Measurements from ENCODE around the gene AUTS2.

The AUTS2 gene

DNA sequence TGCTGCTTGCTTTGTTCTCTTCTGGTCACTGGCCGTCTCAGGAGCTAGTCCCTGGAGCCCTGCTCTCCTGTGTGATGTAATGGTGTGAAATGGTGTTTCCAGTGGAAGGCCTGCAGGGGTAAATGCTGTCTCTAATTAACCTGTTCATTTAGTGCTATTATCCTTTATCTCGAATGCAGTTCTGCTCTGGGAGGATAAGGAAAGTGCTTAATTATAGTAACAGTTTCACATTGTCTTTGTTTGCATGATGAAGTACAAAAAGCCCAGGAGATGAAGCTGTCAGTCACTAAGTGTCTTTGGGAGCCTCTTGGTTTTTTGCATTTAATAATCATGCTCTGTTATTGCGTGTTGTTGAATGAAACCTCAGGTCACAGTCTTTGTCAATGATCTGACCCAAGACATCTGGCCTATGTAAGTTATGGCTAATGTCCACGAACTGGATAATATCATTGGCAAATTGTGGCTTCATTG lies 778.3 kb downstream of the AUTS2 start:
- DNase-seq = no peak

DNA sequence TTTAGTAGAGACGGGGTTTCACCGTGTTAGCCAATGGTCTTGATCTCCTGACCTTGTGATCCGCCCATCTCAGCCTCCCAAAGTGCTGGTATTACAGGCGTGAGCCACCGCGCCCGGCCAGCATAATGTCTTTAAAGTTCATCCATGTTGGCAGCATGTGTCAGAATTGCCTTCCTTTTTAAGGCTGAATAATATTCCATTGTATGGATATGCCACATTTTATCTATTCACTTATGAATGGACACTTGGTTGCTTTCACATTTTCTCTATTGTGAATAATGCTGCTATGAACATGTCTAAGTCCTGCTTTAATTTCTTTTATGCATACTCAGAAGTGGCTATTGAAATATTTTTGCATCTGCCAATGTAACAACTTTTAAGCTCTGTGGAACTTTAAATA lies 779.7 kb downstream of the AUTS2 start:
- DNase-seq = no peak

DNA sequence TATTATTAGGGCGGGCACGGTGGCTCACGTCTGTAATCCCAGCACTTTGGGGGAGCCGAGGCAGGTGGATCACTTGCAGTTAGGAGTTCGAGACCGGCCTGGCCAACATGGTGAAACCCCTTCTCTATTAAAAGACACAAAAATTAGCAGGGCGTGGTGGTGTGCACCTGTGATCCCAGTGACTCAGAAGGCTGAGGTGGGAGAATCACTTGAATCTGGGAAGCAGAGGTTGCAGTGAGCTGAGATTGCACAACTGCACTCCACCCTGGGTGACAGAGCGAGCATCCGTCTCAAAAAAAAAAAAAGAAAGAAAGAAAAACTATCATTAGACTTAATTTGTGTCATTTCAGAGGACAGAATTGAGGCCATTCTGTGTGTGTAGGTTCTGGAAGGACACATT lies 780.9 kb downstream of the AUTS2 start:
- no peak for DNase-seq

DNA sequence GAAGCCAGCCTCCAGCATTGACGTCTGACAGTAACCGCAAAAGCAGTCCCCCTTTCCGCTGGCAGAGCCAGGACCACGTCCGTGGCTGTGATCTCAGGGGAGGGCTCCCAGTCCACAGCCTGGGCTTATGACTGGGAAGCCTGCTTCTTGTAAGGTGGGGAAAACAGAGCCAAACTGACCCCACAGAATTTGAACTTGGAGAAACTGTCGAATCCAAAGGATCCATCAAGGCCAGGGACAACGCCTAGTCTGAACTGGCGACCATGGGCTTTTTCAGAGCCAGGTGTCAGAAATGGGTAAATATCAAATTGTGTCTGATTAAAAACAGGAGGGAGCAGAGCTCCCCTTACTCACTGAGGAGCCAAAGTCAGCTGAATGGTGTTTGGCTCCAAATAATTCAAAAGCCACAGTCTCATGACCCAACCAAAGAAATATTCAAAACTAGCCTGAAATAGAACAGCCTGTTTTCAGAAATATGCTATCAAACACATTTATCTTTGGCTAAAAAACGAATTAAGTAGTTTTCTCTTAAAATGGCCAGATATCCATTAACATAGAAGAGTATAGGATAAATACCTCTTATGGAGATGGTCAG lies 782.2 kb downstream of the AUTS2 start:
- no peak for DNase-seq

DNA sequence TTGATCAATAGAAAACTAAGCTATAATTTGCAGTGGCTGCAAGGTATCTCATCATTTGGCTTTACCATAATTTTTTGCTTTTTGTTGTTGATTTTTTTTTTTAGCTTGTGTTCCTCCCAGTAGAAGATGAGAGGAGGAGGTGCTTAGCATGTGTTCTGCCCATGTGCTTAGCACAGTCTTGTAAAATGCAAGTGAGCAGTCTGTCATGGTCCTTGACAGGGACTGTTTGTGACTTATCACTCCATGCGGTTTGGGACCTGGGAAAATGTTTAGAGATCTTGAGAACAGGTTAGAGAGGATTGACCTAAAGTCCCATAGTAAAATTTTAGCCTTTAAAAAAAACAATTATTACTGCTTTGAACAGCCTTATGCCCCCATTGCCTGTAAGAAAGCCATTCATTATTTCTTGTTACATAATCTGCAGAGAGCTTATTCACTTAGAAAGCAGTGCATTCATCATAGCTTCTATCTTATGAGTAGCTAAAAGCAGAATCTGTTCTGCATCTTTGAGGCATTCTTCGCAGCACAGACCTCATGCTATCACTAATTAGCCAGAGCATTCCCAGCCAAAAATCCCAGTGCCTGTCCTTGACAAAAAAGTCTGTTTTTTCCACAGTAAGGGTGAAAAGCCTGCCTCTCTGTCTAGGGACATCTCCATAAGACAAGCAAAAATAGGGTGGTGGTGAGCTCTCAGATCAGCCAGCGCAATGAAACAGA lies 784.9 kb downstream of the AUTS2 start:
- no peak for DNase-seq

DNA sequence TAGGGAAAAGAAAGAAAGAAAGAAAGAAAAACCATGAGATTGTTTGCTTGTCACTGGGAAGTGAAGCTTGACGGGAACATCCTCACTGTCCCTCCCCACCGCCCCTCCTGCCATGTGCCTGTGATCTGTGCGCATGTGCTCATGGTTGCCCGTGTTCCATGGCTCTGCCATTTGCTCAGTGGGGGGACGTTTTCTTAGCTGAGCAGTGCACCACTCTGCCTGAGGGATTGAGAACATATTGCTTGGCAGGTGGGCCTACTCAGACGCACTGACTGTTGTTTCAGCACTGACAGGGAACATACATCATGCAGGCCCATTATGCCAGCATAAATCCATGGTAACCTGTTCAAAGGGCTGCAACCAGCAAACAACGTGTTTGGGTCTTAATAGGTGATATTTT lies 785.7 kb downstream of the AUTS2 start:
- DNase-seq = no peak

DNA sequence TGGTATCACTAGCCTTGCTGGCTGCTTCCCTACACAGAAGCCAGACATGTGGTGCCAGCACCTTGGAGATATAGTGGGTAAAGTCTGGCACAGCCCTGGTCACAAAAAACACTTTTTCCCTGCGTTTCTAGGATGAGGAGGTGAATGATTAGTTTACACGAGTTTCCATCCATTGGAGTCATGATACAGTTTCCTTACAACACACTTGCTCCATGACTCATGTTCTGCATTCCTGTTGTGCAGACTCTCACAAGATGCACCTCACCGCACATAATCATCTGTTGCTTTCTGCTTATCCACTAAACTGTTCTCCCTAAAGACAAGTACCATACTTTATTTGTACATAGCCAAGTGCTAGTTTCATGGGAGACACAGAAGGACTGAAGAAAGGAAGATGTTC lies 786.6 kb downstream of the AUTS2 start:
- DNase-seq = no peak

DNA sequence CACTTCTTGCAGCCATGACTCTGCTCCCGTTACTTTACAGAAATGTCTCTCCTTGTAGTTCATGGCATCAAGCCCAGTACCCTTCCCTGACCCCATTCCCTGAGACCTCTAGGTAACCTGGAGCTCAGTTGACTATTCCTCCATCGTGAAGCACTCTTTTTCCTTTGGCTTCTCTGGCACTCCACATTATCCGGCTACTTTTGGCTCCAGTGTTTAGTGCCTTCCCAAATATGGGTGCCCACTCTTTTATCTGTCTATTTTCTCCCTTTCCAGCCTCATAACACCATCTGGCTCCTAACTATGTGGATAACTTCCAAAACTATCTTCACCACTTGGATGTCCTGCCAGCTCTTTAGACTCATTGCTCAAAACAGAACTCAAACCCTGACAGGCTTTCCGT lies 788.9 kb downstream of the AUTS2 start:
- DNase-seq = no peak

DNA sequence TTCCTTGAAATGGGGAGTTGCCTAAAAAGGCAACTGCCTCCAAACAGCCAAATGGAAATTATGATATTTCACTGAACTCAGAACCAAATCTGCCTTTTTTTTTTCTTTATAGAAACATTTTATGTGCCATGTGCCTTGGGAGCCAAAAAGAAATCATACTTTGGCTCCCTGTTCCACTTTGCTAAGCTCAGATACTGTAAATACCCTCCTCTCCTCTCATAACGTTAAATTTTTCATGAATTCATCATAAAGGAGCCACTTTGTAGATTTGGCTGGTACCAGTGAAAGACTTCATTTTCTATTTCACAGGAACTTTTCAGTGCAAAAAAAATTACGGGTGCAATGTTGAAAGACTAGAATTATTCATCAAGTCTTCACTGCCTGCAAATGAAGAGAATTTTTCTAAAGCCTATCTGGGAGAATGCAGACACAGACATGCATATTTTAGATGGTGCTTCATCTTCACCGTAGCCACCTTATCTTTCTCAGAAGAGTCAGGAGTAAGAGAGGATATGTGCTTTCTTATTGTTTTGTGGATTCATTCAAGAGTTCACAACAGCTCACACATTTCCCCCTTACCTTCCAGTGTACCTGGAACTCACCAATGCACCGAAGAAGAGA lies 791.4 kb downstream of the AUTS2 start:
- DNase-seq = no peak

DNA sequence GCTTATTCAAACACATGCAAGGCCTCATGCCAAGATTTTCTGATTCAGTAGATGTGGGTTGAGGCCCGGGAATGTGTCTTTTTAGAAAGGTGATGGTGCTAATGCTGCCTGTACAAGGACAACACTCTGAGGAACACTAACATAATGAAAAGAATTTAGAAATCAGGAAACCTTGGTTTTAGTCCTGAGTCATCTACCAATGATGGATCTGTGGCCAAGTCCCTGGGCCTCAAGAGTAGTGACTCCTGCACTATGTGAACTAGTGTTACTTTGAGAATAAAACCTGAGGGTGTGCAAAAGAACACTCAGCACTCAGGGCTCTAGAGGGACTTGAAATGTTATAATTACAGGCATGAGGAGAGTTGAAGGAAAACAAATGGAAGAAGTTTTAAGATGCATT lies 792.0 kb downstream of the AUTS2 start:
- no peak for DNase-seq

DNA sequence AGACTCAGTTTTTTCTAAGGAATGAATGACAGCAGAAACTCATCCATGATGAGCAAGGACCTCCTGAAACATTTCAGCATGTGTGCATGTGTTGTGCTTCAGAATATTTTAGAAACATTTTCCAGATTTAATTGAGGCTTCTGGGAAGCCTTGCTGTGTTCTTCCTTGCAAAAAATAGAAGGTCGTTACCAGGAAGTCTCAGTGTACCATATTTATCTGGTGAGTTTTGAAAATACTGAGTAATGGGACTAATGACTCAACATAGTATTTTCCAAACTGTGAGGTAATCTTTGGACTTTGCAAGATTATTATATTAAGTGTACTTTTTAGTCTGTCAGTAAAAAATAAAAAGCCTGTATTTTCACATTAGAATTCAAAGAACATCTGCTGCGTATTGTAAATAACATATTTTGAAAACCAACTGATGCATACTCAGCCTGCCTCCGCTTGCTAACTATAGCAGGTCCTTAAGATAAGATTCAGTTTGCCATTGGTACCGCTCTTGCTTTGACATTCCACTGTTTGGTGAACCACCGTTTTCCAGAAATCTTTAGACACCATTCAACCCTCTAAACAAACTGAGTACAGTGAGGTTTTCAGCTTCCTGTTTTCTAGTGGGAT lies 794.1 kb downstream of the AUTS2 start:
- no peak for DNase-seq

DNA sequence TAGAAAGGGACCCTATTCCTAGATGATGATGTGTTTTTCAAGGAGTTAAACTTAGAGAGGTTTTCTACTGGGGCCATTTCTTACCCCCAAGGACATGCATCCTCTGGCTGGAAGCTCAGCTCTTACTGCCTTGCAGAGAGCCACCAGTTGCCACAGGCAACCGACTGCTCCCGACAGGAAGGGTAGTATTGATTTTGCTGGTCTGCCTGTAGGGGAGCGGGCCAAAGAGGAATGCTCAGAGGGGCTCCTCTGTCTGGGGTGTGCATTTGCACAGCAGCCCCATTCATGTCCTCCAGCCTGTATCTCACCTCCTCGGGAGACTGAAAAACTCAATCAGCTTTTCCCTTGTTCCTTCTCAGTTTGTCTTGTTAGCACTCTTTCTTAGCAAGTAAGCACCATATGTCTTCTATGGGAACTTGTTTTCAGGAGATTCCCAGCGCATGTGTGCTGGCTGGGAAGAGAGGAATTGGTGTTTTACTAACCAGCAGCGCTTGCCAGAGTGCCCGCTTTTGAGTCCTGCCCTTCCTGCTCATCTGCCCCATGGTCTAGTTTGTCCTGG lies 794.7 kb downstream of the AUTS2 start:
- DNase-seq = no peak

DNA sequence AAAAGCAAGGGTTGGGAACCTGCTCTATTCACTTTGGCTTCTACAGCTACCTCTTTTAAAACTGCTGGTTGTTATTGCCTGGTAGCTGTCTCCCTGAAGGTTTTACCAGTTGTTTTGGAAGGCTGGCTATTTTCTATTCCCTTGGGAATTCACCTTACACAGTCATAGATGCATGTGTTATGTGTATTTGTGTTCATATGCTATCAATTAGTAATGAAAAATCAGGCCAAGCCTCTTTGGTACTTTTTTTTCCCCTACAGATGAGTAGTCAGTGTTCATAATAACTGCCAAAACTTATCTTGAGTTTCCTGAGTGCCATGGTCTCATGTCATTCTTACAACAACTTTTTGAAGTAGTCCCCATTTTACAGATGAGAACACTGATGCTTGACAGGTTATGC lies 795.7 kb downstream of the AUTS2 start:
- DNase-seq = no peak

DNA sequence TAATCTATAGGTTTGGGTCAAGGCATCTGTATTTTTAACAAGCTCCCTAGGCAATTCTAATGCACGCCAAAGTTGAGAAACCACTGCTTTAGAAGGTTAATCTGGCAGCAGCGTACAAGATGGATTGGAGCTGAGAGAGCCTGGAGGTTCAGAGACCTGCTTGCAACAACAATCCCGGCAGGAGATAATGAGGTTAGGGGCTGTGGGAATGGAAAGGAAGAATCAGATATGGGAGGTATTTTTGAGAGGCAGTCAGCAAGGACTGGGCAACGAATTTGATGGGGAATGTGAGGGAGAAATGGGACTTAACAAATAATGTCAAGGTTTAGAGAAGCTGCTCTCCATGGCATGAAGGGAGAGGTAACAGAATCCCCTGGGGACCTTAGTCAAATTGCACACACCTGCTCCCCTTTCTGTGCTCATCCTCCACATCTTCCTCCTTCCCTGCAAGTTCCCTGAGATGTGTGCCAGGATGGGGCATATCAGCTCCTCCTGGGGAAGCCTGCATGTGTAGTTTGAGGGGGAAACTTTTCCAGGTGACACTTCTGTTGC lies 802.6 kb downstream of the AUTS2 start:
- no peak for DNase-seq

DNA sequence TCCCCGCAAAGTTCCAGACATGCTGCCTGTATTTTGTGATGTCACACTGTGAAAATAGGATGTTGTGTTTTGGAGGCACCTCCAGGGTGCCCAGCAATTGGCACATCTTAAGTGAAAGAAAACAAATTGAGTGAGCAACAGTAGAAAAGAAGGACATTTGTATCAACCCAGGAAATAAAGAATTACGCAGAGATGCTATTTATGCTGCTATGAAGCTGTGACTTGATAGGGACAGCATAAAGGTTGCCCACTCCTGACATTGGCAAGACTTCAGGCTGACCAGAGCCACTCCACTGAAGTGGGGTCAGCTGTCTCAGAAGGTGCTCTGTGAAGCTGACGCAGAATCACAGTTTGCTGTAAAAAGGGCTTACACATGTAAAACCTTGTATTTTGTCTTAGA lies 803.8 kb downstream of the AUTS2 start:
- no peak for DNase-seq

DNA sequence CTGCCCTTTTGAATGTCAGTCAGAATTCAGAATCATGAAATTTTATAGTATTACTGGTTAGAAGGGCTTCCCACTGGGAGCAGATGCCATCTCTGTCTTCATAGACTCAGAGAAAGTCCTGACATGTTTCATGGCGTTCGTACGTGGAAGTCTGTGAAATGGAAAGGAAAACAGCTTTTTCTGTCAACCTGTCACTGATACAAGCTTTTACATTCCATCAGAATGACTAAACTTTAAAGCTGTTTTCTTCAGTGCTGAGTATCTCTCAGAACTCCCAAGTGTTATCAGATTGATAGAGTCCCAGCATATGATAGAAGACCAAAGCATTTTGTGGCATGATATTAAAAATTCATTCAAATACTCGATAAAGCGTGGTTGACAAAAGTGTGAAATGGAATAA lies 807.0 kb downstream of the AUTS2 start:
- no peak for DNase-seq

DNA sequence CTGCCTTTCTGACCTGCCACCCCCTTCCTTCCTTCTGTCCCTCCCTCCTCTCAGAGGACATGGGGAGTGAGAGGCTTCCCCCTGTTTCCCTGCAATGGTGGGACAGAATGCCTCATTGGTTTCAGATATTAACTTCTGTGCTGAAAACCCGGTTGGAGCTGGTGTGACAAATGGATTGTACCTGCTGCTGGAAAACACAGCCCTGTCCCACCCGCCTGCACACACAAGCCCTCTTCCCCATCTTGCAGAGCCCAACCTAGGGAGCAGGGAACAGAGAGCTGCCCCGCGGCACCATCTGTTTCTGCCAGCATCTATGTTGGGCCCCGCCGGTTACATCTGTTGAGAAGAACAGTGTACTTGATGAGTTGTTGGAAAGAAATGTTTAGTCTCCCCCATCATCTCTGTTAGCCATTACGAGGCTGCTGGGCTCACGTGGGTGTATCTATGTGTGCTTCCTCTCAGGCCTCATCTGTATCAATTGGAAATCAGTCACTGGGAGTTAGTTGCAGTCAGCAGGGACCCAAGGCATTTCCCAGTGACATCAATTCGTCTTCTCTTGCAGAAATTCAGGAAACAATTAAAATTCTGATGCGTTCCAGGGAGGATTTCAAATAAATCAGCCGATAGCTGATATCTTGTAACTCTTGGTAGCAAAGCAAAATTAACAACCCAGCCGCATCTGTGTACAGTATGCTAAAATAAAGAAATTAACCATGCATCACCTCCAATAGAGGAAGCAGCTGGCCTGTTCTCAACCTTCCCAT lies 808.1 kb downstream of the AUTS2 start:
- DNase-seq = no peak

DNA sequence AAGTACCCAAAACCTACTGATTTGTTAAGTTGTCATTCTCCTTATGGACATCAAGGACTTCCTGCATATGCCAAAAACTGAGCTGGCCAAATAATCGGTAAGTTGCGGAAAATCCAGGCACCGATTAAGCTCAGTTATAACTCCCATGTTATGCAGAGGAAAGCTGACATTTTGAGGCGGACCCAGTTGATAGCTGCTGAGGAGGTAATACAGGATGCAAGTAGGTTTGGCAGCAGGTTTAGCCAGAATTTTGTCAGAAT lies 808.6 kb downstream of the AUTS2 start:
- no peak for DNase-seq

DNA sequence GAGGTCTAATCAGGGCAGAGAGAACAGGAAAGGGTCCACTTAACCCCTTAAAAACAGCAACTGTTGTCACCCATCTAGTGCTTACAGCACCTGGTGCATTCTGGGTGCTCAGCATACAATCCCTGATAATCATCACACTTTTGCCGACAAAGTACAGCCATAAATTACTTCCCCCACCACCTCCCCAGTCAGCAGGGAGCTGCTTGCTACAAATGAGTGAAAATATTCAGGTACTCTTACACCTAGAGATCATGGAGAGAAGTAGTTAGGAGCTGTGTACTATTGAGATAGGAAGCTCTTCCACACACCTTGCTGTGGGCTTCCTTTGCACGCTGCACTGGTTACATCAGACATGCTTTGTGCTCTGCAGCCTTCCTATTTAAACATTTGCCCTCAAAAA lies 810.2 kb downstream of the AUTS2 start:
- DNase-seq = no peak

DNA sequence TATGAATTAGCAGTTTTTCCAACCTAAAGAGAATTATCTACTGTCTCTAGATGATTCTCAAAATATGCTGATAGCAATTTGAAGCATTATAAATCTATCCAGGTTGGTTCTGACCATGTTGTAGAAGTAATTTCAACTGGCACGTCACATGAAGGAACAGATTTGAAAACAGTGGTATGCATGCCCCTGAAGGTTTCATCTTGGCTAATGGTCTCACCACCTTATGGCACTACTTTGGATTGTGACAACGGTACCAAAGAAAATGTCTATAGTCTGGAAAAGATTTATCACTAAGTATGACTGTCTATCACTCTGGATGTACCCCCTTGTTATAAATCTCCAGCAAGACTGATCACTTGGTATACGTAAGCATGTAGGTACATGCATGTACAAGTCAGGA lies 810.6 kb downstream of the AUTS2 start:
- no peak for DNase-seq

DNA sequence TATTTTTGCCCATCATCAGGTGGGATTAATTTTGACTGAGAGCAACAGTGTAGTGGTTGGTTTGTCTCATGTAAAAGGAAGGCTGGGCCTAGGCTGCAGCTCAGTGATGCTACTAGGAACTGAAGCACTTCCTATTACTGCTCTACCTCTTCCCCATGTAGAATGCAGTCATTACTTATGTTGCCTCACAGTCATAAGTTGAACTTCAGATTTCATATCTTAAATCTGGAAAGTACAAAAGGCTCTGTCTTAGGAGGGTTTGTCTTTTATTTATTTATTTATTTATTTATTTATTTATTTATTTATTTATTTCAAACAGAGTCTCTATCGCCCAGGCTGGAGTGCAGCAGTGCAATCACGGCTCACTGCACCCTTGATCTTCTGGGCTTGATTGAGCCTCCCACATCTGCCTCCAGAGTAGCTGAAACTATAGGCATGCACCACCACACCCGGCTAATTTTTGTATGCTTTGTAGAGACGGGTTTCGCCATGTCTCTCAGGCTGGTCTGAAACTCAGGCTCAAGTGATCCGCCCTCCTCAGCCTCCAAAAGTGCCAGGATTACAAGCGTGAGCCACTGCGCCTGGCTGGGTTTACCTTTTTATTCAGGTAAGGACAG lies 812.0 kb downstream of the AUTS2 start:
- DNase-seq = no peak

DNA sequence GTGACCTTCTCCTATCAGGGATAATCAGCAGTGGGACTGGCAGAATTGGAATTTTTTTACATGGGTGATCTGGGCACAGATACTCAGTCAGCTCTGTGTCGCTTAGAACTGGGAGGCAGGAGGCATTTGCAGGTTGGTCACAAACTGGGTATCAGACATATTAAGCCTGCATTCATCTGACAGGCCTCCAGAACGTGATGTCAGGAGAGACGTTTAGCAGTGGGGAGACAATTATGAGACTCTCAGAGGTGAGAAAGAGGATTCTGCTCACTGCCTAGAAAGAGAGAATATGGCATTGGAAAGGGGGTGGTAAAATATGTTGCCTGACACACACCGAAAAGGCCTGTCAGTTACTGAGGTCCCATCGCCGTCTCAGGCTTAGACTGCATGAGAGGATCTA lies 816.1 kb downstream of the AUTS2 start:
- no peak for DNase-seq

All from stimulated activated CD4-positive, alpha-beta T cell treated with anti-CD3 and anti-CD28 coated beads, Interleukin-4, amount 100 ng/mL, for 24 hours (primary cell).